GM12878 (cell line): ENCODE data around the gene NUMA1. TPM values are rescaled to one million over a fixed set of nuclear protein-coding genes. Genes with fewer than 3 reads are reported as not detected.

Source experiments
- ATAC-seq: fragments of 200-7000 bp; cut with Tn5 transposase; 3 replicates; pipeline ENCODE4 v1.9.1; 2020; ENCODE audit warnings: mild to moderate bottlenecking, moderate library complexity
- BruUV-seq: library from RNA; stranded (reverse); fragments of 400-500 nt; replicated peaks from 2 replicates; lab custom pipeline; 2021; lab: Mats Ljungman, UMichigan
- CTCF ChIA-PET: fragments of 300-600 bp; sonication (Branson Sonifier 250); formaldehyde crosslinking; extraction: SDS; loops from one replicate; lab custom pipeline; 2021; ENCODE audit warnings: inconsistent platforms; lab: Yijun Ruan, JAX
- POLR2A ChIA-PET: fragments of 350-600 bp; formaldehyde crosslinking; extraction: SDS; loops from one replicate; lab custom pipeline; 2021; ENCODE audit warnings: inconsistent platforms; lab: Charles Lee
- RAD21 ChIA-PET: fragments of 300-600 bp; sonication (Branson Sonifier 250); formaldehyde crosslinking; loops from one replicate; lab custom pipeline; 2023; ENCODE audit warnings: antibody characterized with exemption; ENCODE audit not compliant: unreplicated experiment; lab: Charles Lee
- SMC1A ChIA-PET: fragments of 300-600 bp; sonication (Branson Sonifier 250); formaldehyde crosslinking; loops from one replicate; lab custom pipeline; 2023; ENCODE audit not compliant: unreplicated experiment, uncharacterized antibody; lab: Charles Lee
- DNase-seq: peaks from one replicate; pipeline ENCODE4 v3.0.0-alpha.2; 2011; ENCODE audit warnings: low read depth, low spot score
- FAIRE-seq: peaks from 3 replicates; lab custom pipeline; 2011; peaks lifted over from hg19 to GRCh38; lab: Jason Lieb, UNC
- H2AFZ ChIP-seq: 2 replicates; pipeline ENCODE4 v1.6.0; 2011; ENCODE audit warnings: low read depth, low read length, control low read depth; ENCODE audit not compliant: control insufficient read depth
- H3K27ac ChIP-seq: 2 replicates; pipeline ENCODE4 v1.5.1; 2011; ENCODE audit warnings: control low read depth; ENCODE audit not compliant: control insufficient read depth, insufficient read depth
- H3K27me3 ChIP-seq, 2 experiments: replicated peaks in 1 of 2; 2 replicates each; pipeline versions ENCODE4 v1.6.0 to v1.6.1; 2011; ENCODE audit warnings: low read length in 1 of 2; ENCODE audit not compliant: control insufficient read depth in 2 of 2, insufficient read depth in 2 of 2
- H3K36me3 ChIP-seq, 2 experiments: 2 replicates each; pipeline ENCODE4 v1.5.1; 2011; ENCODE audit warnings: low read length in 1 of 2; ENCODE audit not compliant: control insufficient read depth in 2 of 2, insufficient read depth in 2 of 2
- H3K4me1 ChIP-seq: 2 replicates; pipeline ENCODE4 v1.6.1; 2011; ENCODE audit warnings: mild to moderate bottlenecking, low read length, moderate library complexity, mixed read lengths; ENCODE audit not compliant: control insufficient read depth, insufficient read depth
- H3K4me2 ChIP-seq: 2 replicates; pipeline ENCODE4 v1.6.0; 2011; ENCODE audit warnings: control low read depth; ENCODE audit not compliant: control insufficient read depth, insufficient read depth
- H3K4me3 ChIP-seq: fragments of 200-600 bp; sonication (generic); 2 replicates; pipeline ENCODE4 v1.5.1; 2016
- H3K79me2 ChIP-seq: 2 replicates; pipeline ENCODE4 v1.6.0; 2011; ENCODE audit warnings: low read length; ENCODE audit not compliant: control insufficient read depth, insufficient read depth
- H3K9ac ChIP-seq: 2 replicates; pipeline ENCODE4 v1.8.0; 2011; ENCODE audit warnings: low read length, control low read depth, mixed read lengths; ENCODE audit not compliant: control insufficient read depth, insufficient read depth
- H3K9me3 ChIP-seq: replicated peaks from 3 replicates; pipeline ENCODE4 v1.5.1; 2011; ENCODE audit warnings: mild to moderate bottlenecking, low read length; ENCODE audit not compliant: control insufficient read depth, insufficient read depth
- H4K20me1 ChIP-seq: 2 replicates; pipeline ENCODE4 v1.6.0; 2011; ENCODE audit not compliant: control insufficient read depth, insufficient read depth
- BCL11A ChIP-seq: IDR thresholded peaks from 2 replicates; pipeline ENCODE4 v1.6.1; 2011; ENCODE audit warnings: low read depth, low read length
- CHD4 ChIP-seq: fragments of 200-600 bp; sonication (generic); IDR thresholded peaks from 2 replicates; pipeline ENCODE4 v1.6.1; 2016; ENCODE audit warnings: mild to moderate bottlenecking
- CREM ChIP-seq: IDR thresholded peaks from 2 replicates; pipeline ENCODE4 v1.6.1; 2014; ENCODE audit warnings: antibody characterized with exemption, low read depth
- EP300 ChIP-seq, 2 experiments: fragments of 150-350 bp in 1 of 2; IDR thresholded peaks; 2 replicates each; pipeline ENCODE4 v1.6.1; 2011 to 2012; ENCODE audit warnings: low read depth in 2 of 2, low read length in 2 of 2, borderline replicate concordance in 1 of 2, improper control_type of control experiment in 1 of 2, inconsistent platforms in 1 of 2; ENCODE audit not compliant: control insufficient read depth in 1 of 2
- HCFC1 ChIP-seq: fragments of 150-350 bp; IDR thresholded peaks from 2 replicates; pipeline ENCODE4 v1.6.1; 2014; ENCODE audit warnings: low read length
- HDAC6 ChIP-seq: fragments of 200-600 bp; sonication (generic); IDR thresholded peaks from one replicate; pipeline ENCODE4 v1.8.0; 2017; ENCODE audit warnings: antibody characterized with exemption; ENCODE audit not compliant: unreplicated experiment
- KAT2A ChIP-seq: conservative IDR thresholded peaks from 2 replicates; pipeline ENCODE4 v1.6.1; 2011; ENCODE audit warnings: low read depth, low read length; ENCODE audit not compliant: control insufficient read depth
- MEF2B ChIP-seq: fragments of 450-650 bp; IDR thresholded peaks from 2 replicates; pipeline ENCODE4 v1.6.1; 2018; ENCODE audit warnings: mild to moderate bottlenecking, moderate library complexity; ENCODE audit not compliant: partially characterized antibody, poor library complexity, severe bottlenecking
- MXI1 ChIP-seq: fragments of 150-350 bp; IDR thresholded peaks from 2 replicates; pipeline ENCODE4 v1.6.1; 2011; ENCODE audit warnings: low read depth, mild to moderate bottlenecking, inconsistent platforms, low read length, improper control_type of control experiment
- PAX5 ChIP-seq: IDR thresholded peaks from 2 replicates; pipeline ENCODE4 v1.6.1; 2011; ENCODE audit warnings: low read depth, low read length, borderline replicate concordance
- POLR2AphosphoS2 ChIP-seq: IDR thresholded peaks from 2 replicates; pipeline ENCODE4 v1.6.1; 2011; ENCODE audit warnings: low read depth, mild to moderate bottlenecking, low read length, improper control_type of control experiment, moderate library complexity
- RFX5 ChIP-seq: IDR thresholded peaks from 2 replicates; pipeline ENCODE4 v1.6.1; 2011; ENCODE audit warnings: low read depth, low read length, improper control_type of control experiment
- SIN3A ChIP-seq: IDR thresholded peaks from 2 replicates; pipeline ENCODE4 v1.6.1; 2012; ENCODE audit warnings: low read depth, low read length, improper control_type of control experiment
- SMAD1 ChIP-seq: fragments of 450-650 bp; IDR thresholded peaks from 2 replicates; pipeline ENCODE4 v1.6.1; 2018; ENCODE audit warnings: mild to moderate bottlenecking, low read depth; ENCODE audit not compliant: partially characterized antibody
- TCF7 ChIP-seq: IDR thresholded peaks from 2 replicates; pipeline ENCODE4 v1.6.1; 2014; ENCODE audit warnings: antibody characterized with exemption, borderline replicate concordance
- ZSCAN29 ChIP-seq: fragments of 450-650 bp; IDR thresholded peaks from 2 replicates; pipeline ENCODE4 v1.6.1; 2017; ENCODE audit warnings: mild to moderate bottlenecking, moderate library complexity
- WGBS: methylation state at CpG from one replicate; pipeline ENCODE4 v1.1.6; 2016; ENCODE audit warnings: low lambda C conversion rate; ENCODE audit not compliant: insufficient replicate concordance, insufficient coverage; ENCODE audit errors: missing lambda C conversion rate; 5-methylcytosine and 5-hydroxymethylcytosine counted together
- in situ Hi-C: fragments of 300-500 bp; cut with MboI; formaldehyde crosslinking; loops from 9 replicates; pipeline ENCODE4 v1.14.3; 2018; ENCODE audit warnings: mixed read lengths
- intact Hi-C: fragments of 100-400 bp; cut with micrococcal nuclease; formaldehyde crosslinking; loops from one replicate; pipeline ENCODE4 v1.14.2; 2022; ENCODE audit not compliant: unreplicated experiment
- polyA plus RNA-seq, 11 experiments: library from polyadenylated mRNA; depleted of rRNA in 4 of 11; unstranded in 6 of 11; stranded (reverse) in 5 of 11; fragments of >200 nt; fragmentation: Nextera tagmentation in 4 of 11; fragmentation: Illumina TruSeq in 1 of 11; extraction: Ambion mirVana in 4 of 11; extraction: Trizol in 1 of 11; gene quantifications; 1 replicate in 1 of 11; 2 replicates in 10 of 11; pipeline versions ENCODE4 v1.2.1 to v1.2.3, GENCODE V29; 2011 to 2016; ENCODE audit warnings: inconsistent platforms in 2 of 11, missing spikeins in 2 of 11, low read depth in 1 of 11
- total RNA-seq, 4 experiments: library from RNA; depleted of rRNA in 3 of 4; stranded (reverse); fragments of >200 nt in 3 of 4; fragmentation: Illumina TruSeq in 1 of 4; extraction: Trizol in 1 of 4; gene quantifications; 2 replicates each; pipeline versions ENCODE4 v1.2.1 to v1.2.3, GENCODE V29; 2013 to 2021
- TF ChIP-seq, protein P1 (sequence below): IDR thresholded peaks from 2 replicates; pipeline ENCODE4 v1.6.1; 2012; ENCODE audit warnings: improper control_type of control experiment, low read depth, low read length; ENCODE audit not compliant: insufficient replicate concordance
- TF ChIP-seq, protein P2 (sequence below): IDR thresholded peaks from 2 replicates; pipeline ENCODE4 v1.6.1; 2011; ENCODE audit warnings: low read depth, low read length, improper control_type of control experiment, borderline replicate concordance

The NUMA1 gene
- total and polyA plus RNA-seq, 10 of the 15 experiments (the other 5 are each of a cell fraction or from before 2014, with no cell fraction given) = 5.5 to 111 (median 61.0) TPM

DNA sequence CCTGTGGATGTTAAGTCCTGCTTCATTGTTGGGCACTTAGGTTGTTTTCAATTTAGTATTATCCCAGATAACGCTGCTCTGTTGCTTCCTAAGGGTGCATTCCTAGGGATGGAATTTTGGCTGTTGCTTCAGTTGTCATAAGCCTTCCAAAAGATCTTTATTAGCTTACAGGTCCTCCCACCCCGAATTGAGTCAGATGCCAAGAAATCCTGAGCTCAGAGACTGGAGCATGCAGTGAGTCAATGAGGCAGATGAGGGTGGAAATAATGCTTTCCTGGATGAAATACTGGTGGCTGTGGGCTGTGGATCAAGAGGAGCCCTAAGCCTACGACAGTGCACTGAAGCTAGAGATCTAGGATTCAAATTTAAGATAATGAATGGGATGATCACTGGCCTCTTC lies 92.3 kb downstream of the NUMA1 start (continued):
- TF ChIP-seq ZSCAN29 = no peak

DNA sequence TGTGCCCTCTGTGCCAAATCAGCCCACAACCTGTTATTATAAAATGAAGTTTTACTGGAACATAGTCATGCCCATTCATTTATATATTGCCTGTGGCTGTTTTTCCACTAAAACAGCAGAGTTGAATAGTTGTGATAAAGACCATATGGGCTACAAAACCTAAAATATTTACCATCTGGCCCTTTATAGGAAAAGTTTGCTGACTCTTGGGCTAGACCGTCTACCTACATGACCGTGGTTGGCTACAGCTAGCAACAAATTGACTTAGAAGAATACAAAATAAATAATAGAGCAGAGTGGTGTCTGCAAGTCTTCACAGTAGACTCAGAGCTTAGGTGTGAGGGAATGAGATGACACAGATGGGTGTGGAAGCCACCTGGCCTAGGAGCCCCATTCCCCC lies 92.8 kb downstream of the NUMA1 start:
- Histone ChIP-seq H3K4me1 (peaks cover 34% of the 10 kb centered on the region), H3K79me2 (no peaks in the 10 kb centered on the region; the same call in 1 of the 2 replicates), H2AFZ (no peak overlapping the region), H3K9ac (no peak overlapping the region), H3K4me2 (no peak overlapping the region), H3K36me3 (peaks cover 6 to 30% of the 10 kb centered on the region in 2 experiments), H3K4me3 (no peak overlapping the region), H3K27ac (no peak overlapping the region), H3K27me3 (no peaks in the 10 kb centered on the region), H4K20me1 (no peaks in the 10 kb centered on the region), H3K9me3 (no peaks in the 10 kb centered on the region)
- ChIA-PET POLR2A (interaction anchor here (0.6 to 2.0 kb wide), 6 partner anchors 8 to 162 kb away, joined by 3 to 5 read pairs (median 4); partner anchors contain the start of gene IL18BP), RAD21 (interaction anchor here (1.4 to 2.3 kb wide), 3 partner anchors 10 to 104 kb away, joined by 5 to 12 read pairs (median 7); no protein-coding TSS in a partner anchor), SMC1A (interaction anchor here (1.2 to 8.3 kb wide), 5 partner anchors 9 to 59 kb away, joined by 3 to 67 read pairs (median 7); partner anchors contain the start of genes RNF121 and XNDC1N), CTCF (interaction anchor here (0.7 to 8.5 kb wide), 6 partner anchors 10 to 444 kb away, joined by 3 to 93 read pairs (median 5); no protein-coding TSS in a partner anchor)
- BruUV-seq = no TSS peak
- intact Hi-C loops = no loop called here
- no peak for ATAC-seq
- 50% methylated on average over 2 of the region's 2 CpGs for WGBS
- in situ Hi-C loops = no loop called here
- no peak for DNase-seq
- no peak for FAIRE-seq
- TF ChIP-seq HDAC6 = no peak
- no peak for TF ChIP-seq BCL11A
- TF ChIP-seq, protein P1, sequence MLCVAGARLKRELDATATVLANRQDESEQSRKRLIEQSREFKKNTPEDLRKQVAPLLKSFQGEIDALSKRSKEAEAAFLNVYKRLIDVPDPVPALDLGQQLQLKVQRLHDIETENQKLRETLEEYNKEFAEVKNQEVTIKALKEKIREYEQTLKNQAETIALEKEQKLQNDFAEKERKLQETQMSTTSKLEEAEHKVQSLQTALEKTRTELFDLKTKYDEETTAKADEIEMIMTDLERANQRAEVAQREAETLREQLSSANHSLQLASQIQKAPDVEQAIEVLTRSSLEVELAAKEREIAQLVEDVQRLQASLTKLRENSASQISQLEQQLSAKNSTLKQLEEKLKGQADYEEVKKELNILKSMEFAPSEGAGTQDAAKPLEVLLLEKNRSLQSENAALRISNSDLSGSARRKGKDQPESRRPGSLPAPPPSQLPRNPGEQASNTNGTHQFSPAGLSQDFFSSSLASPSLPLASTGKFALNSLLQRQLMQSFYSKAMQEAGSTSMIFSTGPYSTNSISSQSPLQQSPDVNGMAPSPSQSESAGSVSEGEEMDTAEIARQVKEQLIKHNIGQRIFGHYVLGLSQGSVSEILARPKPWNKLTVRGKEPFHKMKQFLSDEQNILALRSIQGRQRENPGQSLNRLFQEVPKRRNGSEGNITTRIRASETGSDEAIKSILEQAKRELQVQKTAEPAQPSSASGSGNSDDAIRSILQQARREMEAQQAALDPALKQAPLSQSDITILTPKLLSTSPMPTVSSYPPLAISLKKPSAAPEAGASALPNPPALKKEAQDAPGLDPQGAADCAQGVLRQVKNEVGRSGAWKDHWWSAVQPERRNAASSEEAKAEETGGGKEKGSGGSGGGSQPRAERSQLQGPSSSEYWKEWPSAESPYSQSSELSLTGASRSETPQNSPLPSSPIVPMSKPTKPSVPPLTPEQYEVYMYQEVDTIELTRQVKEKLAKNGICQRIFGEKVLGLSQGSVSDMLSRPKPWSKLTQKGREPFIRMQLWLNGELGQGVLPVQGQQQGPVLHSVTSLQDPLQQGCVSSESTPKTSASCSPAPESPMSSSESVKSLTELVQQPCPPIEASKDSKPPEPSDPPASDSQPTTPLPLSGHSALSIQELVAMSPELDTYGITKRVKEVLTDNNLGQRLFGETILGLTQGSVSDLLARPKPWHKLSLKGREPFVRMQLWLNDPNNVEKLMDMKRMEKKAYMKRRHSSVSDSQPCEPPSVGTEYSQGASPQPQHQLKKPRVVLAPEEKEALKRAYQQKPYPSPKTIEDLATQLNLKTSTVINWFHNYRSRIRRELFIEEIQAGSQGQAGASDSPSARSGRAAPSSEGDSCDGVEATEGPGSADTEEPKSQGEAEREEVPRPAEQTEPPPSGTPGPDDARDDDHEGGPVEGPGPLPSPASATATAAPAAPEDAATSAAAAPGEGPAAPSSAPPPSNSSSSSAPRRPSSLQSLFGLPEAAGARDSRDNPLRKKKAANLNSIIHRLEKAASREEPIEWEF = no peak
- TF ChIP-seq, protein P2, sequence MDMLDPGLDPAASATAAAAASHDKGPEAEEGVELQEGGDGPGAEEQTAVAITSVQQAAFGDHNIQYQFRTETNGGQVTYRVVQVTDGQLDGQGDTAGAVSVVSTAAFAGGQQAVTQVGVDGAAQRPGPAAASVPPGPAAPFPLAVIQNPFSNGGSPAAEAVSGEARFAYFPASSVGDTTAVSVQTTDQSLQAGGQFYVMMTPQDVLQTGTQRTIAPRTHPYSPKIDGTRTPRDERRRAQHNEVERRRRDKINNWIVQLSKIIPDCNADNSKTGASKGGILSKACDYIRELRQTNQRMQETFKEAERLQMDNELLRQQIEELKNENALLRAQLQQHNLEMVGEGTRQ = no peak
- no peak for TF ChIP-seq RFX5
- TF ChIP-seq SMAD1 = no peak
- TF ChIP-seq MXI1 = no peak
- no peak for TF ChIP-seq SIN3A
- TF ChIP-seq CHD4 = no peak
- no peak for TF ChIP-seq CREM
- no peak for TF ChIP-seq HCFC1
- TF ChIP-seq TCF7 = no peak
- TF ChIP-seq PAX5 = no peak
- TF ChIP-seq EP300 (IDR thresholded peaks at IDR 0.05; ENCODE audit: borderline replicate concordance in 1 of 2, control insufficient read depth in 1 of 2, low read depth in 2 of 2, low read length in 2 of 2) = no peak
- TF ChIP-seq KAT2A = no peak
- no peak for TF ChIP-seq MEF2B
- no peak for TF ChIP-seq POLR2AphosphoS2
